ENCODE results near the gene MAP3K14.

GRCh38 chr17:45246338-45246737 lies 70.5 kb downstream of the MAP3K14 start:
- no peak for TF ChIP-seq BHLHE40 (IDR thresholded peaks at IDR 0.05; ENCODE audit: borderline replicate concordance in 1 of 2, low read depth in 2 of 2, low read length in 1 of 2)
- no peak for TF ChIP-seq CTCF (IDR thresholded peaks at IDR 0.05 in 2 of 3, conservative IDR thresholded peaks at IDR 0.05 in 1 of 3; ENCODE audit: control insufficient read depth in 2 of 3, extremely low read depth in 1 of 3, insufficient read depth in 1 of 3, low read depth in 3 of 3, low read length in 3 of 3)

Measured in GM12878 (cell line).